ENCODE measurements around the gene KLC1.

KLC1 gene

DNA sequence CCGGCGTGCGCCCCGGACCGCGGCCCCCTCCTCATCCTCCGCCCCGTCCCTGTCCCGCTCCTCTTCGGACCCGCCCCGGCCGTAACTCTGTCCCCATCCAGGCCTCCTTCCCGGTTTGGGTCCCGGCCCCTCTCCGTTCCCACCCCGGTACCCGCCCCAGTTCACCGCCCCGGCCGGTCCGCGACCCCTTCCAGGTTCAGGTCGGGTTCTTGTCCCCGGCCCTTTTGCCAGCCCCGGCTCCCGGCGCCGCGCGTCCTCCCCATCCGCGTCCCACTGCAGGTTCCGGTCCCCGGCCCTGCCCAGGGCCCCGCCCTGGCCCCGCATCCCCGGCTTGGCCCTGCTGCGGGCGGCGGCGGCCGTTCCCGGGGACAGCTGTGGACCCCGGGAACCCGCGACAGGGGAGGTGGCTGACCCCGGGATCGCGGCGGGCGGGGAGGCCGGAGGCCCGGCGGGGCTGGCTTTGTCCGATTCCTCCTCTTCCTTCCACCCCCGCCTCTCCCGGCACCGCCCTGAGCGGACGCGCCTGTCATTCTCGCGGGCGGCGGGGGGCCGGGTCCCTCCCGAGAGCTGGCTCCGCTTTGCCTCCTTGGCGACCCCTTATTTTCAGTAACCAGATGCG is 601 bp downstream of the KLC1 start:
- no peak for TF ChIP-seq TAF1 (IDR thresholded peaks at IDR 0.05; ENCODE audit: borderline replicate concordance, insufficient read depth, low read length)
- TF ChIP-seq, protein P1, sequence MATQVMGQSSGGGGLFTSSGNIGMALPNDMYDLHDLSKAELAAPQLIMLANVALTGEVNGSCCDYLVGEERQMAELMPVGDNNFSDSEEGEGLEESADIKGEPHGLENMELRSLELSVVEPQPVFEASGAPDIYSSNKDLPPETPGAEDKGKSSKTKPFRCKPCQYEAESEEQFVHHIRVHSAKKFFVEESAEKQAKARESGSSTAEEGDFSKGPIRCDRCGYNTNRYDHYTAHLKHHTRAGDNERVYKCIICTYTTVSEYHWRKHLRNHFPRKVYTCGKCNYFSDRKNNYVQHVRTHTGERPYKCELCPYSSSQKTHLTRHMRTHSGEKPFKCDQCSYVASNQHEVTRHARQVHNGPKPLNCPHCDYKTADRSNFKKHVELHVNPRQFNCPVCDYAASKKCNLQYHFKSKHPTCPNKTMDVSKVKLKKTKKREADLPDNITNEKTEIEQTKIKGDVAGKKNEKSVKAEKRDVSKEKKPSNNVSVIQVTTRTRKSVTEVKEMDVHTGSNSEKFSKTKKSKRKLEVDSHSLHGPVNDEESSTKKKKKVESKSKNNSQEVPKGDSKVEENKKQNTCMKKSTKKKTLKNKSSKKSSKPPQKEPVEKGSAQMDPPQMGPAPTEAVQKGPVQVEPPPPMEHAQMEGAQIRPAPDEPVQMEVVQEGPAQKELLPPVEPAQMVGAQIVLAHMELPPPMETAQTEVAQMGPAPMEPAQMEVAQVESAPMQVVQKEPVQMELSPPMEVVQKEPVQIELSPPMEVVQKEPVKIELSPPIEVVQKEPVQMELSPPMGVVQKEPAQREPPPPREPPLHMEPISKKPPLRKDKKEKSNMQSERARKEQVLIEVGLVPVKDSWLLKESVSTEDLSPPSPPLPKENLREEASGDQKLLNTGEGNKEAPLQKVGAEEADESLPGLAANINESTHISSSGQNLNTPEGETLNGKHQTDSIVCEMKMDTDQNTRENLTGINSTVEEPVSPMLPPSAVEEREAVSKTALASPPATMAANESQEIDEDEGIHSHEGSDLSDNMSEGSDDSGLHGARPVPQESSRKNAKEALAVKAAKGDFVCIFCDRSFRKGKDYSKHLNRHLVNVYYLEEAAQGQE (IDR thresholded peaks at IDR 0.05; ENCODE audit: insufficient read depth in 1 of 2, low read depth in 2 of 2, low read length in 2 of 2): no peak
- TF ChIP-seq POLR2AphosphoS5 (IDR thresholded peaks at IDR 0.05; ENCODE audit: low read depth, low read length): no peak; the same call in 1 of the 2 replicates
- no peak for TF ChIP-seq SIN3A (IDR thresholded peaks at IDR 0.05; ENCODE audit: borderline replicate concordance, insufficient read depth, low read length)
- TF ChIP-seq FOXP2 (optimal IDR thresholded peaks at IDR 0.05; ENCODE audit: borderline replicate concordance, extremely low read depth, extremely low read length, insufficient read depth): no peak

DNA sequence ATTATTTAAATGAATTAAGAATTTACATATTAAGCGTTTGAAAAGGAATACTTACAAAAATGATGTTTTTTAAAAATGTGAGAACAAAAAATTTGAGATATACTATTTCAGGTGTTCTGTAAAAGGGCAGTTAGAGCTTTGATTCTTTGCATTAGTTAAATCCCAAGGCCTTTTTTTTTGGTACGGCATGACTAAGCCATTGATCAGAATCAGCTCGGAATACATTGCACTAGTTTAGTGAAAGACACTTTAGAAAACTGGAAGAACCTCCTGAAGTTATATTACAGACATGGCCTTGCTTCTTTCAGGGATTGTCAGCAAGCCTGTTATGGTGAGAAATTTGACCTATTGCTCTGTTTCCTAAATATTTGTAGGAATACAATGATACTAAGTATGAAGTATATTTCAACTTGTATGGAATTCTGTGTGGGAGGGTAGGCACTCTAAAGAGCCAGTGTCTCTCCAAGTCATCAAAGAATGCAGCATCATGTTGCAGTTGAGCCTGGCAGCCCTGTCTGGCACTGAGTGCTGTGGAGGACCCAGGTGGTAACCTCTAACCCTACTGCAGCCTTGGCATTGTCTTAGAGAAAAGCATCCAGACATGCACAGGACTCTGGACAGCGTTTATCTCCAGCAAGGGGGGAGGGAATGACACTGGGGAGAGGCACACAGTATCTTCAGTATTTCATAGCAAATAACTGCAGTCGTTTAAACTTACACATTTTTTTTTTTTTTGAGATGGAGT is 1.5 kb downstream of the KLC1 start:
- TF ChIP-seq TAF1 (IDR thresholded peaks at IDR 0.05; ENCODE audit: borderline replicate concordance, insufficient read depth, low read length): no peak
- no peak for TF ChIP-seq FOXP2 (optimal IDR thresholded peaks at IDR 0.05; ENCODE audit: borderline replicate concordance, extremely low read depth, extremely low read length, insufficient read depth)
- no peak for TF ChIP-seq SIN3A (IDR thresholded peaks at IDR 0.05; ENCODE audit: borderline replicate concordance, insufficient read depth, low read length)
- TF ChIP-seq POLR2AphosphoS5 (IDR thresholded peaks at IDR 0.05; ENCODE audit: low read depth, low read length): no peak
- TF ChIP-seq, protein P1 (IDR thresholded peaks at IDR 0.05; ENCODE audit: insufficient read depth in 1 of 2, low read depth in 2 of 2, low read length in 2 of 2): no peak

DNA sequence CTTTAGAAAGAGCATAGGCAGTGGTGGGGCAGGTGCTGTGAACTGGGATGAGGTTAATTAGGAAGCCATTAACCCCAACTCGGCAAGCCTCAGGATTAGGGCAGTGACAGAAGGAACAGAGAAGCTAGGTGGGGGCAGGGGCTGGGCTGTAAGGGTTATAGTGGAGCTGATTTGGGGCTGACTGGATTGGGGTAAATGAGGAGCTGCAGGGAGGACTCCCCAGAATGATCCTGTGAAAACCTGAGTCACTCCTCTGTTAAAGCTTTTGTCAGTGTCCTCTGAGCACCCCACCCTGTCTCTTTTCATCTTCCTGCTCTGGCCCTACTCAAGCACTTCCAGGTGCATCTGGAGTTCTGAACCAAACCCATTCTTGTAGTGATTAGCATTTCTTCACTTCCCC is 4.4 kb downstream of the KLC1 start:
- TF ChIP-seq, protein P1 (IDR thresholded peaks at IDR 0.05; ENCODE audit: insufficient read depth in 1 of 2, low read depth in 2 of 2, low read length in 2 of 2): no peak
- TF ChIP-seq SIN3A (IDR thresholded peaks at IDR 0.05; ENCODE audit: borderline replicate concordance, insufficient read depth, low read length) (no peak), FOXP2 (optimal IDR thresholded peaks at IDR 0.05; ENCODE audit: borderline replicate concordance, extremely low read depth, extremely low read length, insufficient read depth) (no peak), TAF1 (IDR thresholded peaks at IDR 0.05; ENCODE audit: borderline replicate concordance, insufficient read depth, low read length) (no peak), POLR2AphosphoS5 (IDR thresholded peaks at IDR 0.05; ENCODE audit: low read depth, low read length) (no peak)

DNA sequence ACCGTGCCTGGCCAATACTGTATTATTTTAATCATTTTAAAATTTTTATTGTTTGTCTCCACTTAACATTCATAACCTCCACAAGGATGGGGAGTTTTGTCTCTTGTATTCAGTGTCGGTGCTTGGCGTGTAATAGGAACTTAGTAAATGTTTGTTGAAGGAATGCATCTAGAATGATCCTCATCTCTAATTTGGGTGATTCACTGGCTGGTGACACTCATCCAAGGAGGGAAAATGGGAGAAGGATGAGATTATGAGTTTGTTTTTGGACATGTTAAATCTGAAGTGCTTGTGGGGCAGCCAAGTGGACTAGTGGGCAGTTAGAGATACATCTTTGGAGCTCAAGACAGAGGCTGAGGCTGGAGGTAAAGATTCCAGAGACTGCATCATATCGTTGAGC is 5.1 kb downstream of the KLC1 start:
- no peak for TF ChIP-seq TAF1 (IDR thresholded peaks at IDR 0.05; ENCODE audit: borderline replicate concordance, insufficient read depth, low read length)

DNA sequence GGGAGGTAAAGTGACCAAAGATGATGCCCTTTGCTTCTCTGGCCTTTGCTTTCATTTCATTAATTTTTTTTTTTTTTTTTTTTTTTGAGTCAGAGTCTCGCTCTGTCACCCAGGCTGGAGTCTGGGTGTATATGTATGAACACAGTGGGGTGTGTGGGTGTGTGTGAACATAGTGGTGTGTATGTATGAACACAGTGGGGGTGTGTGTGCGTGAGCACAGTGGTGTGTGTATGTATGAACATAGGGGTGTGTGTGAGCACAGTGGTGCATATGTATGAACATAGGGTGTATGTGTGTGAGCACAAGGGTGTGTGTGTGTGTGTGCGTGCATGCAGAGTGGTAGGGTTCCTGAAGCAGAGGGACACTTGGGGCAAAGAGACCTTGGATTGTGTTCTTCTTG is 9.6 kb downstream of the KLC1 start:
- TF ChIP-seq, protein P1 (IDR thresholded peaks at IDR 0.05; ENCODE audit: insufficient read depth in 1 of 2, low read depth in 2 of 2, low read length in 2 of 2): no peak
- TF ChIP-seq FOXP2 (optimal IDR thresholded peaks at IDR 0.05; ENCODE audit: borderline replicate concordance, extremely low read depth, extremely low read length, insufficient read depth) (no peak), SIN3A (IDR thresholded peaks at IDR 0.05; ENCODE audit: borderline replicate concordance, insufficient read depth, low read length) (no peak), POLR2AphosphoS5 (IDR thresholded peaks at IDR 0.05; ENCODE audit: low read depth, low read length) (no peak), TAF1 (IDR thresholded peaks at IDR 0.05; ENCODE audit: borderline replicate concordance, insufficient read depth, low read length) (no peak)
